Measurements from ENCODE around the gene AMY2B. TPM values are rescaled to one million over a fixed set of nuclear protein-coding genes. Genes with fewer than 3 reads are reported as not detected.
"Not testable (repeated sequence)": the region's sequence is repeated elsewhere in the genome, so short reads cannot be mapped to it uniquely, and the experiment has no call there.

AMY2B gene
- total RNA-seq, 4 donors from 2014 or later: 3.1 to 39.5 (median 4.7) TPM

DNA sequence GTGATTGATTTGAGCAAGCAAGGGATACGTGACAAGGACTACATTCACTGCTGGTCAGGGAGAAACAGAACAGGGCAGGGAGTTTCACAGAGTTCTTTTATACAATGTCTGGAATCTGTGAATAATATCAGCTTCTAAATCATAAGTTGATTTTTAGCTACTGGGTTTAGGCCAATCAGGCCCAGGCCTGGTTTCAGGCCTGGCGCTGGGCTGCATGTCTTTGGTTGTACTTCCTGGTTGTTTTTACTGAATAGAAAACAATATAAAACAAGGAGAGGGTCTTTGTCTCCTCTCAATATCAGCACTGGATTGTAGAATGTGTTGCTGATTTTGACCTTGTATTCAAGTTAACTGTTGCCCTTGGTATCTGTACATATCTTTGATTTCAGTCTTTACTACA, 45.0 kb downstream of the AMY2B start:
- H3K27ac ChIP-seq: no peak overlapping the region
- intact Hi-C loops (cut with DNase I): no loop called here
- TF ChIP-seq, protein P1, sequence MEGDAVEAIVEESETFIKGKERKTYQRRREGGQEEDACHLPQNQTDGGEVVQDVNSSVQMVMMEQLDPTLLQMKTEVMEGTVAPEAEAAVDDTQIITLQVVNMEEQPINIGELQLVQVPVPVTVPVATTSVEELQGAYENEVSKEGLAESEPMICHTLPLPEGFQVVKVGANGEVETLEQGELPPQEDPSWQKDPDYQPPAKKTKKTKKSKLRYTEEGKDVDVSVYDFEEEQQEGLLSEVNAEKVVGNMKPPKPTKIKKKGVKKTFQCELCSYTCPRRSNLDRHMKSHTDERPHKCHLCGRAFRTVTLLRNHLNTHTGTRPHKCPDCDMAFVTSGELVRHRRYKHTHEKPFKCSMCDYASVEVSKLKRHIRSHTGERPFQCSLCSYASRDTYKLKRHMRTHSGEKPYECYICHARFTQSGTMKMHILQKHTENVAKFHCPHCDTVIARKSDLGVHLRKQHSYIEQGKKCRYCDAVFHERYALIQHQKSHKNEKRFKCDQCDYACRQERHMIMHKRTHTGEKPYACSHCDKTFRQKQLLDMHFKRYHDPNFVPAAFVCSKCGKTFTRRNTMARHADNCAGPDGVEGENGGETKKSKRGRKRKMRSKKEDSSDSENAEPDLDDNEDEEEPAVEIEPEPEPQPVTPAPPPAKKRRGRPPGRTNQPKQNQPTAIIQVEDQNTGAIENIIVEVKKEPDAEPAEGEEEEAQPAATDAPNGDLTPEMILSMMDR (IDR thresholded peaks at IDR 0.05): no peak
- TF ChIP-seq POLR2A (IDR thresholded peaks at IDR 0.05): no peak
- H3K9me3 ChIP-seq: no peaks in the 10 kb centered on the region
- DNase-seq: no peak
- WGBS, 2 donors: 83 to 89% methylated on average over 2 of the region's 2 CpGs
- no peaks in the 10 kb centered on the region for H3K36me3 ChIP-seq
- no peaks in the 10 kb centered on the region for H3K4me1 ChIP-seq
- no peaks in the 10 kb centered on the region for H3K27me3 ChIP-seq
- H3K4me3 ChIP-seq: no peak overlapping the region

DNA sequence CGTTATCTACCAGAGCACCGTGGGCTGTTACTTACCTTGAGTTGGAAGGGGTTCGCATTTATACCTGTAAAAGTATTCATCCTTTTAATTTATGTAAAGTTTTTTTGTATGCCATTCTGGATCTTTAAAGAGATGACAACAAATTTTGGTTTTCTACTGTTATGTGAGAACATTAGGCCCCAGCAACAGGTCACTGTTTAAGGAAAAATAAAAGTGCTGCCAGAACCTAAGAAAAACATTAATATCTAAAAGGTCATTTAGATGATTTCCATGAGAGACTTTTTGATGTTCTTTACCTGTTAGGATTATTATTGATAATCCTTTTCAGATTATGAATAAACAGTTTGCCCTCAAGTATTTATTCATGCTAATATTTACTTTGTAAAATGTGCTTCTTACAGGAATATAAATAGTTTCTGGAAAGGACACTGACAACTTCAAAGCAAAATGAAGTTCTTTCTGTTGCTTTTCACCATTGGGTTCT, 45.6 kb downstream of the AMY2B start, which contains the start of gene AMY2A:
AMY2A (plus strand) TSS at position 434 of the 484 bp plus-strand sequence; CDS start at position 448, 14 bp downstream.
- not testable (repeated sequence) for H3K4me3 ChIP-seq

DNA sequence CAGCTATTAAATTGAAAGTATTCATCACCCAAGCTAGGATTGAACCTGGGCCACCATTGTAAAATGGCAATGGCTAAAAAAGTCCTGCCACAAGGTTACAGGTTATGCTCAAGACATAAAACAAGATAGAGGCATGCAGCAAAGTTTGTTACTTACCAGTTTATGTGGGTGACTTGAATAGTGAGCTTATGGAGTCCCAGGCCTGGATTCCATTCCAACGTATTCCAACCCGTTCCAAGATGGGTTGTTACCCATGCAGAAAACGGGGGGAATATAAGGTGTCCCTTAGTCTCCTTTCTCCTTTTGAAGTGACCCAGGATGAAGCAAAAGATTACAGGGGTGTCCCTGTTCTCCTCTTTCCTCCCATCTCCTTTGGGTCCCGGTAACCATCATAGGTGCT, 56.0 kb downstream of the AMY2B start:
- DNase-seq; H3K36me3 ChIP-seq; H3K27ac ChIP-seq; H3K4me1 ChIP-seq; H3K4me3 ChIP-seq; H3K27me3 ChIP-seq; intact Hi-C loops (cut with DNase I); H3K9me3 ChIP-seq: not testable (repeated sequence)
- 78% methylated on average over 3 of the region's 4 CpGs; no CpG with 5 or more reads in 1 of the 2 donors for WGBS, 2 donors

More for the DNA sequence above, 45.6 kb downstream of the AMY2B start, which contains the start of gene AMY2A:
- DNase-seq; intact Hi-C loops (cut with DNase I); H3K27ac ChIP-seq; H3K36me3 ChIP-seq; H3K9me3 ChIP-seq; H3K27me3 ChIP-seq; H3K4me1 ChIP-seq: not testable (repeated sequence)
- 88 to 90% methylated on average over 3 of the region's 3 CpGs for WGBS, 2 donors

Other genes with a start within 250 kb of the AMY2B start
- gene RNPC3, start 45.9 kb upstream of the AMY2B start, total RNA-seq: 10 to 100 TPM in 3 of 4 donors, 1 to 10 TPM in 1; 8.8 to 34.7 (median 12.9) TPM
- gene AMY2A, start 45.8 kb downstream of the AMY2B start, total RNA-seq: 1 to 10 TPM in 1 of 4 donors, not detected in 3; 3.2 TPM
- not detected for gene AMY1A, start 84.2 kb downstream of the AMY2B start, total RNA-seq
- not detected for gene AMY1B, start 124.6 kb downstream of the AMY2B start, total RNA-seq
- not detected for gene AMY1C, start 178.3 kb downstream of the AMY2B start, total RNA-seq

All from esophagus squamous epithelium (tissue), 5 donors.